Sigmoid colon (tissue), 7 donors: Measurements from ENCODE around the gene STON1. TPM values are rescaled to one million over a fixed set of nuclear protein-coding genes. Genes with fewer than 3 reads are reported as not detected.
"Not testable (repeated sequence)": the region's sequence is repeated elsewhere in the genome, so short reads cannot be mapped to it uniquely, and the experiment has no call there.

Source experiments
- DNase-seq: peaks from one replicate; pipeline ENCODE4 v3.0.0-alpha.2; 2019
- H3K27ac ChIP-seq, 4 donors: fragments of 200-600 bp; sonication (generic); one replicate each; pipeline ENCODE4 v1.5.1; 2016 to 2019; ENCODE audit warnings: mild to moderate bottlenecking in 1 of 4
- H3K27me3 ChIP-seq, 3 donors: fragments of 200-600 bp; sonication (generic); one replicate each; pipeline ENCODE4 v1.5.1; 2019; ENCODE audit warnings: mild to moderate bottlenecking in 1 of 3
- H3K36me3 ChIP-seq, 4 donors: fragments of 200-600 bp; sonication (generic); one replicate each; pipeline ENCODE4 v1.5.1; 2016 to 2019
- H3K4me1 ChIP-seq, 4 donors: fragments of 200-600 bp; sonication (generic); one replicate each; pipeline ENCODE4 v1.5.1; 2017 to 2019
- H3K4me3 ChIP-seq, 4 donors: fragments of 200-600 bp; sonication (generic); one replicate each; pipeline ENCODE4 v1.5.1; 2017 to 2019; ENCODE audit warnings: mild to moderate bottlenecking in 2 of 4, moderate library complexity in 1 of 4
- H3K9me3 ChIP-seq, 4 donors: fragments of 200-600 bp in 3 of 4; sonication (generic) in 3 of 4; one replicate each; pipeline versions ENCODE4 v1.5.1 to v1.6.1; 2013 to 2019
- EP300 ChIP-seq, 4 donors: sonication (generic); formaldehyde crosslinking; IDR thresholded peaks; one replicate each; pipeline ENCODE4 v1.6.1; 2017; ENCODE audit warnings: antibody characterized with exemption in 4 of 4
- POLR2A ChIP-seq, 2 donors: fragments of 450-650 bp; IDR thresholded peaks; one replicate each; pipeline ENCODE4 v1.6.1; 2016; ENCODE audit warnings: antibody characterized with exemption in 2 of 2, mild to moderate bottlenecking in 2 of 2, moderate library complexity in 2 of 2
- POLR2AphosphoS5 ChIP-seq, 4 donors: sonication (generic); formaldehyde crosslinking; IDR thresholded peaks; one replicate each; pipeline ENCODE4 v1.6.1; 2017; ENCODE audit warnings: antibody characterized with exemption in 4 of 4
- WGBS, 2 donors: extraction: QIAGEN DNeasy Blood & Tissue Kit; methylation state at CpG; one replicate each; pipeline ENCODE4 v1.1.7; 2013; 5-methylcytosine and 5-hydroxymethylcytosine counted together
- intact Hi-C: fragments of 100-400 bp; cut with DNase I; formaldehyde crosslinking; loops from one replicate; pipeline ENCODE4 v1.15.1; 2023
- polyA plus RNA-seq, 3 donors: library from polyadenylated mRNA; stranded (reverse); fragments of 200-250 nt; gene quantifications; one replicate each; pipeline ENCODE4 v1.2.3, GENCODE V29; 2013
- total RNA-seq, 4 donors: library from RNA; depleted of rRNA; stranded (reverse); fragments of >200 nt; gene quantifications; one replicate each; pipeline ENCODE4 v1.1.0, GENCODE V29; 2016
- TF ChIP-seq, protein P1 (sequence below), 4 experiments: fragments of 450-650 bp in 3 of 4; fragments of 200-600 bp in 1 of 4; IDR thresholded peaks; one replicate each; pipeline ENCODE4 v1.5.1; 2016 to 2019; ENCODE audit warnings: antibody characterized with exemption in 4 of 4, mild to moderate bottlenecking in 3 of 4, moderate library complexity in 2 of 4
- donor health status: healthy with polysubstance abuse.
- donor health status: Bipolar disorder and iron deficiency.
- donor health status: healthy.

Gene STON1
- total and polyA plus RNA-seq, 7 donors: 1.8 to 218 (median 121) TPM

DNA sequence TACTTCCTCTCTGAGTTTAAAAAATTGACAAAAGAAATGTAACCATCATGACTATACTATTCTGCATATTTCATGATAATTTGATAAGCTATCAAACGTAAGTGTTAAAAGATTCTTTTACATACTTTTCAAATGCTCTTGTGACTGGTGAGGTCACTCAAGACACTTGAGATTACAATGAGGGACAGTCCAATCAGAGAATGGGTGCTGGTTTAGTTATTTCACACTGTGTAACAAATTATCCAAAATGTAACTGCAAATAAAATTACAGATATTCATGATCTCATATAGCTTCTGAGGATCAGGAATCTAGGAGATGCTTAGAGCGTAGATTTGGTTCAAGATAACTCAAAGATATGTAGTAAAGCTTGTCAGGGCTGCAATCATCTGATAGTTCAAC is 83.3 kb downstream of the STON1 start:
- intact Hi-C loops: no loop called here
- WGBS, 2 donors: 77 to 88% methylated on average over 2 of the region's 2 CpGs
- H3K9me3 ChIP-seq: no peaks in the 10 kb centered on the region
- no peaks in the 10 kb centered on the region for H3K4me1 ChIP-seq
- H3K36me3 ChIP-seq: no peaks in the 10 kb centered on the region
- TF ChIP-seq EP300 (IDR thresholded peaks at IDR 0.05) (no peak), POLR2A (IDR thresholded peaks at IDR 0.05) (no peak), POLR2AphosphoS5 (IDR thresholded peaks at IDR 0.05) (no peak)
- TF ChIP-seq, protein P1, sequence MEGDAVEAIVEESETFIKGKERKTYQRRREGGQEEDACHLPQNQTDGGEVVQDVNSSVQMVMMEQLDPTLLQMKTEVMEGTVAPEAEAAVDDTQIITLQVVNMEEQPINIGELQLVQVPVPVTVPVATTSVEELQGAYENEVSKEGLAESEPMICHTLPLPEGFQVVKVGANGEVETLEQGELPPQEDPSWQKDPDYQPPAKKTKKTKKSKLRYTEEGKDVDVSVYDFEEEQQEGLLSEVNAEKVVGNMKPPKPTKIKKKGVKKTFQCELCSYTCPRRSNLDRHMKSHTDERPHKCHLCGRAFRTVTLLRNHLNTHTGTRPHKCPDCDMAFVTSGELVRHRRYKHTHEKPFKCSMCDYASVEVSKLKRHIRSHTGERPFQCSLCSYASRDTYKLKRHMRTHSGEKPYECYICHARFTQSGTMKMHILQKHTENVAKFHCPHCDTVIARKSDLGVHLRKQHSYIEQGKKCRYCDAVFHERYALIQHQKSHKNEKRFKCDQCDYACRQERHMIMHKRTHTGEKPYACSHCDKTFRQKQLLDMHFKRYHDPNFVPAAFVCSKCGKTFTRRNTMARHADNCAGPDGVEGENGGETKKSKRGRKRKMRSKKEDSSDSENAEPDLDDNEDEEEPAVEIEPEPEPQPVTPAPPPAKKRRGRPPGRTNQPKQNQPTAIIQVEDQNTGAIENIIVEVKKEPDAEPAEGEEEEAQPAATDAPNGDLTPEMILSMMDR (IDR thresholded peaks at IDR 0.05): no peak
- no peak for DNase-seq
- no peak overlapping the region for H3K27ac ChIP-seq
- H3K27me3 ChIP-seq: no peaks in the 10 kb centered on the region
- H3K4me3 ChIP-seq: no peak overlapping the region

GRCh38 chr2:48614581-48614980 is 84.6 kb downstream of the STON1 start:
- H3K9me3 ChIP-seq, H3K4me1 ChIP-seq, intact Hi-C loops, H3K27ac ChIP-seq, H3K4me3 ChIP-seq, DNase-seq, H3K27me3 ChIP-seq, H3K36me3 ChIP-seq: not testable (repeated sequence)
- 97% methylated on average over 35 of the region's 35 CpGs for WGBS, 2 donors

GRCh38 chr2:48617618-48618017 is 87.7 kb downstream of the STON1 start, which contains the start of gene GTF2A1L:
TSS of gene GTF2A1L (plus strand) at chr2:48617856. CDS start at chr2:48617875, 19 bp downstream.
- WGBS, 2 donors: 80 to 82% methylated on average over 26 of the region's 26 CpGs
- no peaks in the 10 kb centered on the region for H3K9me3 ChIP-seq
- no peak for TF ChIP-seq EP300 (IDR thresholded peaks at IDR 0.05)
- TF ChIP-seq, protein P1 (IDR thresholded peaks at IDR 0.05): no peak
- TF ChIP-seq POLR2A (IDR thresholded peaks at IDR 0.05): no peak
- TF ChIP-seq POLR2AphosphoS5 (IDR thresholded peaks at IDR 0.05): no peak
- H3K27ac ChIP-seq: no peak within 1 kb of the TSS
- H3K4me1 ChIP-seq: peaks cover 0 to 10% (median 0%) of the 10 kb centered on the region in 4 donors
- H3K27me3 ChIP-seq: no peaks in the 10 kb centered on the region
- intact Hi-C loops: no loop called here
- DNase-seq: no peak
- H3K4me3 ChIP-seq: no peak within 1 kb of the TSS
- no peaks in the 10 kb centered on the region for H3K36me3 ChIP-seq

DNA sequence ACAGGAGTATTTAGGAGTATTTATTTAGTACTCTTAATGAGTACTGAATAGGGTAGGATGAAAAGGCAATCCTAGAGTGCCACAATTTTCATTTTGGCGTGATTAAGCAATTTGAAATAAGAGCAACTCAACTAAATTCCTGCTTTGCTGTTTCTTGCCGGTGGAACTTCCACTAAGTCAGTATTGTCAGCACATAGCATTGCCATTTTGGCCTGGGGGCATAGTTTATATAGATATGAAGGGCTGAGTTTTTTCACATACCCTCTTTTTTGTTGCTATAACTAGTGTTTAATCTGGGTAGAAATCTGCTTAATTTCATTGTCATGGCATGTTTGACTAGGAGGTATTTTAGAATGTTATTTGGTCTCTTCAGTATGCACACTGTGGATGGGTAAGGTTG is 89.6 kb downstream of the STON1 start:
- intact Hi-C loops: no loop called here
- no peak overlapping the region for H3K4me3 ChIP-seq
- H3K4me1 ChIP-seq: peaks cover 0 to 10% (median 0%) of the 10 kb centered on the region in 4 donors
- 87 to 93% methylated on average over 2 of the region's 2 CpGs for WGBS, 2 donors
- H3K27ac ChIP-seq: no peak overlapping the region
- H3K36me3 ChIP-seq: no peaks in the 10 kb centered on the region
- DNase-seq: no peak
- H3K27me3 ChIP-seq: no peaks in the 10 kb centered on the region
- no peaks in the 10 kb centered on the region for H3K9me3 ChIP-seq
- TF ChIP-seq, protein P1 (IDR thresholded peaks at IDR 0.05): no peak
- TF ChIP-seq EP300 (IDR thresholded peaks at IDR 0.05): no peak
- no peak for TF ChIP-seq POLR2AphosphoS5 (IDR thresholded peaks at IDR 0.05)
- TF ChIP-seq POLR2A (IDR thresholded peaks at IDR 0.05): no peak

- WGBS, 2 donors: 93 to 96% methylated on average over 7 of the region's 7 CpGs
- no peaks in the 10 kb centered on the region for H3K27me3 ChIP-seq
- TF ChIP-seq POLR2AphosphoS5 (IDR thresholded peaks at IDR 0.05) (no peak), POLR2A (IDR thresholded peaks at IDR 0.05) (no peak), EP300 (IDR thresholded peaks at IDR 0.05) (no peak)
- TF ChIP-seq, protein P1 (IDR thresholded peaks at IDR 0.05): no peak
- intact Hi-C loops: no loop called here
- H3K27ac ChIP-seq: no peak overlapping the region
- no peak overlapping the region for H3K4me3 ChIP-seq
- DNase-seq: no peak
- no peaks in the 10 kb centered on the region for H3K36me3 ChIP-seq
- no peaks in the 10 kb centered on the region for H3K9me3 ChIP-seq
- peaks cover 0 to 10% (median 0%) of the 10 kb centered on the region in 4 donors for H3K4me1 ChIP-seq
These were observed 90.7 kb downstream of the STON1 start for GRCh38 chr2:48620604-48621003.

- H3K36me3 ChIP-seq, H3K27me3 ChIP-seq, DNase-seq, H3K9me3 ChIP-seq, H3K4me3 ChIP-seq, intact Hi-C loops, H3K27ac ChIP-seq: not testable (repeated sequence)
- 93 to 94% methylated on average over 5 of the region's 5 CpGs for WGBS, 2 donors
- peaks cover 0 to 10% (median 0%) of the 10 kb centered on the region in 4 donors for H3K4me1 ChIP-seq
These were observed 92.7 kb downstream of the STON1 start for GRCh38 chr2:48622691-48623090.
